NOMO-1 treated with dmso at 0.1 percent for 144 hours (cell line): ENCODE results near the gene ANKRD63.
A peak's percentile ranks its signal among the peaks of the same experiment; 100 is the strongest.

Source experiments
- DNase-seq: peaks from one replicate; lab custom pipeline; 2025; ENCODE audit not compliant: unreplicated experiment; lab: John Stamatoyannopoulos, UW

ANKRD63 gene, protein sequence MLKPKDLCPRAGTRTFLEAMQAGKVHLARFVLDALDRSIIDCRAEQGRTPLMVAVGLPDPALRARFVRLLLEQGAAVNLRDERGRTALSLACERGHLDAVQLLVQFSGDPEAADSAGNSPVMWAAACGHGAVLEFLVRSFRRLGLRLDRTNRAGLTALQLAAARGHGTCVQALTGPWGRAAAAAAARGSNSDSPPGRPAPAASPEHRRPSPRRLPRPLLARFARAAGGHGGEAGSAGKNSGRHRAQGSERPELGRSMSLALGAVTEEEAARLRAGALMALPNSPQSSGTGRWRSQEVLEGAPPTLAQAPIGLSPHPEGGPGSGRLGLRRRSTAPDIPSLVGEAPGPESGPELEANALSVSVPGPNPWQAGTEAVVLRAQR

DNA sequence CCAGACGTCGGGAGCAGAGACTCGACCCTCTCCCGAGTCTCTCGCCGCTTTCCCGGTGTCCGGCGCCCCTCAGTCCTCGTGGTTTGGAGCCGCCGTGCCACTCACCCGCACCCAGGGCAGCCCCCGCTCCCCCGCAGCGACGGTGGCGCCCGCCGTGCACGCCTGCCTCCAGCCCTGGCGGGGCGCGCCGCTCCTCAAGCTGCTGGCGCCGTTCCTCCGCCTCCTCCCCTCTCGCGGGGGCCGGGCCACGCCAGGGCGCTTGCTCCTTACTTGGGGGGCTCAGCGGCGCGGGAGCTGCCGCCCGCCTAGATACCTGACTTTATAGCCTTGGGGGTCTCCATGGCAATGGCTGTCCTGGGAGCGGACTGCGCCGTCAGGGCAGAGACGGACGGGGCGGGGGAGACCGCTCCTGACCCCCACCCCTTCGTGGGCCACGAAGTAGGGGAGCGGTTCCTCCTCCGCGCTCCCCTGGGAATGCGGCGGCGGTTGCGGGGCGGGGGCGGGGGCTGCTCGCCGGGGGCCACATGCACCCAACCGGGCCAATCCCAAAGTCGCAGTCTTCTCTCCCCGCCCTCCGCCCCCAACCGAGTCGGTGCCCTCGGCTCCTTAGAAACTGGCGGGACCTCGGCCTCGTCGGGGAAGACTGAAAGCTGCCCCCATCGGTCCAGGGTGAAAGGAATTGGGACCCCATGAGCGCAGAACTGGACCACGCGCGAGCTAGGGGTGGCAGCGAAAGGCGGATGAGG, at the start of gene ANKRD63:
ANKRD63 (minus strand) TSS at position 196 of the 746 bp plus-strand sequence. CDS start 478 bp downstream, outside the sequence.
- no peak for DNase-seq

DNA sequence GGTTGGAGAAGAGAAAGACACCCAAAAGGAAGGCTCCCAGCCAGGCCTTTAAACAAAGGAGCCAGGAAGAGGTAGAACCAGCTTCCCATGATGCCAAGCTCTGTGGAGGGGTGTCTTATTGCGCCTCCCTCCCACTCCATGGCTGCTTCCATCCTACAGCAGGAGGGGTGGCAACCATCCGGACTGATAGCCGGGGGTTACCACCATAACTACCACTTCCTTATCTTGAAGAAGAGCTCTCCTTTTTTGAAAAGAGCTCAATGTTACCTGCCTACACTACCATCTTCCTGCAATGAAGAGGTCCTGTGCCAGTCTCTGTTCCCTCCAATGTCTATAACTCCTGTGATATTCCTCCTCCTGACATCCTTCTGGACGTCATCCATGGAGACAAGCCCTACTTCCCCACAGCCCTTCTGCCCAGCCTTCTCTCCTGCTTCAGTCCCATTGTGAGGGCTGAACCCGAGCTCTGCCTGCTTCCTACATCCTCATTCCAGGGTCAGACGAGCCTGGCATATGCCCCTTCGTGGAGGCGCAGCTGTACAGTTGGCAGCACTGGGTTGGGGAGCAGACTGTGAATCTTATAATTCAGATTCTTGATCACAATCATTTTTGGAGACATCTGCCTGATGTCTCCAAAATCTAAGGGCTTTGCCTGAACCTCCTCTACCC, 49.4 kb upstream of the ANKRD63 start:
- DNase-seq: no peak

DNA sequence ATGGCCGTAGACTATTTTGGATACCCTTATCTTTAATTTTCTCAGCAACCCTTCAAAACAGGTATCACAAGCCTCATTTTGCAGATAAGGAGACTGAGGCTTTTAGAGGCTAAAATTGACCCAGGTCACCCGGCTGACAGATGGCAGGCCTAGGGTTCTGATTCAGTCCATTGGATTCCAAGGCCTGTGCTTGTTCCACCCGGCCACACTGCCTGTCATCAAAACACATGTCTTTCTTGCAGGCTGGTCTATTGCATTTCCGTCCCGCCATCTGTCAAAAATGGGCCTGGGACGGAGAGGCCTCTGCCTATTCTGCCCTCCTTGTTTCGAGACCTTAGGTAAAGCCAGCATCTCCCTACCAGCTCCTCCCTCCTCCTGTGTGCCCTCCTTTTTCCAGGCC, 48.8 kb upstream of the ANKRD63 start:
- DNase-seq: no peak

DNA sequence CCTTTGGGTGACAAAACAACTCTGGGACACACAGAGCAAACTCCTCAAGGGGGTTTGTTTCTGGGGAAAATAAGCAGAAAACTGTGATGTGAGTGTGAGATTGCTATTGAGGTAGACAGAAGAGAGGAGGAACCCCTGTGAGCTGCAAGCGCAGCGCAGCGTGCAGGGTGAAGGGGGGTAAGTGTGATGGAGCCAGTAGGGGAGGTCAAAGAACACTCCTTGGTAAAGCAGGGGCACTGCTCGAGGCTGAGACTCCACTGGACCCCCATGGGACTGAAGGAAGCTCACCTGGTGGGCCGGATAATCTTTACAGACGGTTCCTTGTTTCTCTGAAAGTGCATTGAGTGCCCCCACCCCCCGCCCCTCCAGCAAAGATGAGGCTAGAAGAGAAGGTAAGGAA, 48.2 kb upstream of the ANKRD63 start:
- no peak for DNase-seq

DNA sequence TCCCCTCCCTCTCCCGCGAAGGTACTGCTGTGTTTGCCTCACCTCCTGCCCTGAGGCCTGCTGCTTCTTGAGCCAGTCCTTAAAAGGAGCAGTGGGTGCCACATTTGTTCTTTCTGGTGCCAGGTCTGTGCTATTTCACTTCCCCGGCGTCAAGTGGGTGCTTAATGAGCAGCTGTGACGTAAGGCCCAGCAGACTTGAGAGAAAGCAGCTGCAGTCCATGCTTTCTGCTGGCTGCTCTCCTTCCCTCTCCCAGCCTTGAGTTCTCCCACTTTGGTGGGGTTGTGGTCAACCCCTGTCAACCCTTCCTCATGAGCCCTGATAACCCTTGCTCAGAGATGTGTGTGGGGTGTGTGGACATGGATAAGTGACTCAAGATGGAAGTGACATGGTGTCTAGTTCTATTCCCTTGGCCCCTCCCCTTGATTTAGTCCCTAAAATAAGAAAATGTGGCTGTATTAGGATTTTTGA, 47.5 kb upstream of the ANKRD63 start:
- DNase-seq: no peak

DNA sequence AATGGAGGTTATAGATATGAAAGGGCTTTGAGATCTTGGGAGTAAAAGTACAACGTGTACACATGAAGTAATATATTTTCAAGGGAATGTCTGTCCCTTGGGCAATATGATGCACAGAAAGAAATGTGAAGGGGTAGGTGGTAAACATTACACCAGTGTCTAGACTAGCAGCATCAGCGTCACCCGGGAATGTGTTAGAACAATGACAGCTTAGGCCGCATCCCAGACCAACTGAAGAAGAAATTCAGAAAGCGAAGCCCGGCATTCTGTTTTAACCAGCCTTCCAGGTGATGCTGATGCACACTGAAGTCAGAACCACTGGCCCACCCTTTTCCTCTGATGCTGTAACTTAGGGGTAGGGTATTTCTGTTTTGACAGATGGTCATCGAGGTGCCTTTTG, 46.9 kb upstream of the ANKRD63 start:
- DNase-seq: no peak

DNA sequence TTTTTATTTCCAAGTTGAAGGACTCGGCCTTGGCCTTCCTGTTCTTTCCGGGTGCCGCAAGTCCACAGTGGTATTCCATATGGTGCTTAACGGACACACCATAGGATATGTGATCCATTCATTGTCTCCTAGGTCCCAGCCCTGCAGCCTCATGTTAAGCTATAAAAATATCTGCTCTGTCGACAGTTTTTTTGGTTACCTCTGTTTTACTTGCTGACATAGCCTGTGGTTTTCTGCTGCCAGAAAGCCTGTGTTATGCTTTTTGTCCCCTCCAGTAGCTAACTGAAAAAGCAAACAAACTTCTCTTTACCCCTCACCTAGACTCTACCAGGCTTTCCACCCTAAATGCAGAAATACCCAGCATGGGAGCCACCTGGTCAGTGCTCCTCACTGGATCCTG, 45.9 kb upstream of the ANKRD63 start:
- DNase-seq: no peak

DNA sequence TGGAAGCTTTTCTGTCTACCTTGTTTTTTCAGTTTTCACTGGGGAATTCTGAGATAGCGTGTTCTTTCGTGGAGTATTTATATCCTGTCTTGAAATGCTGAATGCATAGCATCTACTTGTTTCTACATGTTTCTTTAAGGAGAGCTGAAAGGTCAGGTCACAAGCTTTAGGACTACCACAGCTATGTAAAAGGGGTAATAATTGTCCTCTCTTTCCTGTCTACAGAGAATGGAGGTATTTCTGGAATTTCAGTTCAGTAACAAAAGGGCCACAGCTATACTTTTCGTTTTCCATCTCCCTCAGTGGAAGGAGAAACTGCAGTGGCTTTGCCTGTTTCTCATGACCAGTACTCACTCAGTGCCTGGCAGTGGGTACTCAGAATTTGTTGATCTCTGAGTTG, 45.3 kb upstream of the ANKRD63 start:
- no peak for DNase-seq

DNA sequence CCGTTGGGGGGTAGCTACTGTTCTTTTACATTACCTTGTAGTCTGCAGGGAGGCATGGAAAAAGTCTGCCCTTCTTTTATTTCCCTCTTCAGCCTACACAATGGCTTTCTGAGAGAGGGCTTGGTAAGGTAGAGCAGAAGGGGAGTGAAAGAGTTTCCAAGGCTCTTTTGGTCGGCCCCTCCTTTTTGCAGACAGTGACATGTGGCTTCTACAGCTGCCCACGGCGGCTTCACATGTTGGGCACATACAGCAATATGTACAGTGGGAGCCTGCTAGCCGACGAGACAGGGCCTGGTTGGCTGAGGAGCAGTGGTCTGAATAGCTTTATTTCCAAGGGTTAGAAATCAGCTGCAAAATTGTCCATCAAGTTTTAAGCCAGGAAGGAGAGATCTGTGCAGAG, 44.6 kb upstream of the ANKRD63 start:
- no peak for DNase-seq

DNA sequence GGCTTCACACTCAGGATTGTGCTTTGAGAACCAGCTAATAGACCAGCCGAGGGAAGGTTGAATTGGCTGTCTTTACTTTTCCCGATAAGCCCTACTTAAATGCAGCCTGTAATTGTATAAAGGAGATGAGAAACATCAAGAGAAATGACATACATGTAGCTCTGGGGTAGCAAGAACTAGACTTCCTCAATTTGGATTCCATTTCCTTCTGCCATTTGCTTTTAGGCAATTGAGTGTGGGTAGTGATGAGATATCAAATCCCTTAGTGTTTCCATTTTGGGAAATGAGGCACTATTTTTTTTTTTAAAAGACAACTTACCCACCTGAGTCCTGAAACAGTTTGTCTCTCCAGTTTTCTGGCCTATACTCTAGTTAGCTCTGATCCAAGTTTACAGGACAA, 42.8 kb upstream of the ANKRD63 start:
- peak; percentile 14 for DNase-seq

DNA sequence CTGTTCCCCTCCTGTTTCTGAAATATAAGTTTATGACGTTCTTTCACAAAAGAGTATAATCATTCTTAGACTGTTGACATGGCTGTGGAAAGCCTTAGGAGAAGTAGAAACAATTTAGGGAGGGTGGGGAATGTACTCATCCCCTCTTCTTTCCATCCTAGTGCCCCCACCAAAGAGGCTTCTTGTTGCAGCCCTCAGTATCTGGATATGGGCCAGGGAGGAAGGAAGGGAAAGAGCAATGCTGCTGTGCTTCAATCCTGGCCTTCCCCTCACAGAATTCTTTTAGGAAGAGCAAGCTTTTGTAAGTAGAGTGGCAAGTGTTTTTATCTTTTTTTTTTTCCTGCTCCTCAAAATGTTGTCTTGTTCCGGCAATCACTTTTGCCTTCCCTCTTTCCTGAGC, 42.3 kb upstream of the ANKRD63 start:
- DNase-seq: no peak

DNA sequence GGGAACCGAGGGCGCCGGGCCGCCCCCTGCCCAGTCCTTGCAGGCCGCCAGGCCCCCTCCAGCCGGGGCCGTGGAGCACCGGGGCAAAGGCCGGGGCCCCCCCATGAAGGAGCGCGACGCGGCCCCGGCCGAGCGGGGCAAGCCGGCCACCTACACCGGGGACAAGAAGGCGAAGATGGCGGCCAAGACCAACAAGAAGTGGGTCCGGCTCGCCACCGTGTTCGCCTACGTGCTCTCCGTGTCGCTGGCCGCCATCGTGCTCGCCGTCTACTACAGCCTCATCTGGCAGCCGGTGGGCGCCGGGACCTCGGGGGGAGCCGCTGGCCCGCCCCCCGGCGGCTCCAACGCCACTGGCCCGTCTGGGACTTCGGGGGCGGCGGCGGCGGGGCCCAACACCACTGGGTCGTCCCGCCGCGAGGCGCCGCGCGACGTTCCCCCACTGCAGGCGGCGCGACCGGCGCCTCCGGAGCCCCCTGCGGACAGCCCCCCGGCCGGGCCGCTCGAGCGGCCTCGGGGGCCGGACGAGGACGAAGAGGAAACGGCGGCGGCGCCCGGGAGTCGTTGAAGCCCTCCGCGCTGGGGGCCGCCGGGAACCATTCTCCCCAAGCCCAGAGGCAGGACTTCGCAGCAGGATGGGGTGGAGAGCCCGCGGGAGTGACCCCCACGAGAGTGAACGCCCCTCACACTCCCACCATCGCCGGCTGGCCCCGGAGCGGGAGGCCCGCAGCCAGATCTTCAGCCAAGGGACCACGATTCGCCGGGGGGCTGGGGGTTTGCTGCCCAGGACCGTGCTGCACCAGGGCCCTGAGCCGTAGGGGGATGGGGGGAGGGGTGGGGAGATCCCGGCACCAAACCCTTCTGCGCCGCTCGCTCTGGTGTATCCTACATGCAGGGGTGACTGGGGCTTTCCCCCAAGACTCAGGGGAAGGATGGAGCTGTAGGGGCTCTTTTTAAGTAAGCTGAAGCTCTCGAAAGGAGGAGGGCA, 41.4 kb upstream of the ANKRD63 start:
- no peak for DNase-seq

DNA sequence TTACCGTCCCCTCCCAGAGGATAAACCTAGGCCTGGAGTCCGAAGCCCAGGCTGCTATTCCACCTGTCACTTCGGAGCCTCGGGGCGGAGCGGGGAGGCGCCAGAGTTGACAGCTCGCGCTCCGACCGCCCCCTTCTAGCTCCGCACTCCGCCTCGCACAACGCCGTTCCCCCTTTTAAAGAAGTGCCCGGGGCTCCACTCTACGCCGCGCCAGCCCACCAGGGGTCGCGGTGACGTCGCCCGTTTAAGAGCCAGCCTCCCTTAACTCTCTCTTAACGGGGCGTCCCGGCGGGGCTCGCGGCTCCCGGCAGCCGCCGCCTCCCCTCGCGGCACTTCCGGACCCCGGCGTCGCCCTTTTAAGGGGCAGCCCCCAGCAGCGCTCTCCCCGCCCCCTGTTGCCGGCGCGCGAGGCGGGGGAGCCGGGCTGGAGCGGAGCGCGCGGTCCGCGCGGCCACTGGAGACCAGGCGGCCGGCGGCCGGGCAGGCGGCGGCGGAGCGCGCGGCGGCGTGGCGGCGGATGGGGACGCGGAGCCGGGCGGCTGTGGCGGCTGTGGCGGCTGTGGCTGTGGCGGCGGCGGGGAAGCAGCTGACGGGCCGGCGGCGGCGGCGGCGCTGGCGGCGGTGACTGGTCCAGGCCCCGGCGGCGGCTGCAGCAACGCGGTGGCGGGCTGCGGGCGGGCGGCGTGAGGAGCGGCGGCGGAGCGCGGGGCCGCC, 40.5 kb upstream of the ANKRD63 start, which contains the start of gene INAFM2:
INAFM2 (plus strand) TSS at position 454 of the 714 bp plus-strand sequence. CDS start 364 bp downstream, outside the sequence.
- DNase-seq: peak; percentile 96

DNA sequence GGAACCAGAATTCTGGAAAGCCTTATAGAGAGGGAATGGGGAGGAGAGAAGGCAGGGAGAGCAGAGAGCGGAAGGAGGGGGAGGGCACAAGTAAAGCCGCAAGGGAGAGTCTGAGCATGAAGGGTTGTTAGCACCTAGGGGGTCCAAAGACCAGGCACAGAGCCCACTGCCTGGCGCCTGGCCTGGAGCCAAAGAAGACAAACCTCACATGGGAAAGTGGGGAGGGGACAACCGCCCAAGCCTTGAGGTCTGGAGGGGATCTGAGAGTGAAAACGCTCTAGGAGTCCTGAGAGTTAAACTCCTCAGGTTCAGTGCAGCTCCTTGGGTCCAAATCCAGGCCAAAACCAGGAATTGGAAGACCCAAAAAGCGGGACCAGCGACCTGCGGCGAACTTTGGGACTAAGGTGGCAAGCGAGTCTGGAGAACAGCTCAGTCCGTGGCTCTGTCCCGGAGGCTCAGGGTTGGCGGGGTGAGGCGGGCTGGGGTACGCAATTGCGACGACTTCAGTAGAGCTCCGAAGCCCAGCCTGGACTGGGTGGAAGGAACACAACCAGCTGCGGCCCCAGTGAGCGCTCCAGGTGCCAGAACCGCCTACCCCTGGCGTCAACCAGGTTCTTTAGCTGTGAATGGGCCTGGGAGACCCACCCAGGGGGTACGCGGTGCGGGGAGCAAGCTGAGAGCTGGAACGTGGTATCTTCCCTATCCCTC, 39.8 kb upstream of the ANKRD63 start:
- no peak for DNase-seq

DNA sequence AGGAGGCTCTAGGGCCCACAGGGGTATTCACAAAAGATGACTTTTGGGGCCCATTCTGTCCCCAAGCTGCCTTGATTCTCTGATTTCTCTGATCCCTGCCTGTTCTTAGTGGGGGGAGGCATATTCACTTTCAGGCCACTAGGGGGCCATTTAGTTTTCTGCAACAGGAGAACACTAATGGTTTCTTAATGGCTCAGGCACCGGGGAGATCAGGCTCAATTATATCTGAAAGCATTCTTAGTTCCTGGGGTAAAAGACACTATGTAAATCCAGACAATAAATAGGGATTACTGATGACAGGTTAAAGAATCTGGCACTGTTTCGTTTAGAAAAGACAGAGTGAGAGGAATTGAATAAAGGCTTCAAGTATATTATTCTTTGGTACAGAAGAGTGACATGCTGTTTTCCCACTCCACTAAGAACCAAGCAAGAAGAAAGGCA, 38.1 kb upstream of the ANKRD63 start:
- peak; percentile 11 for DNase-seq

DNA sequence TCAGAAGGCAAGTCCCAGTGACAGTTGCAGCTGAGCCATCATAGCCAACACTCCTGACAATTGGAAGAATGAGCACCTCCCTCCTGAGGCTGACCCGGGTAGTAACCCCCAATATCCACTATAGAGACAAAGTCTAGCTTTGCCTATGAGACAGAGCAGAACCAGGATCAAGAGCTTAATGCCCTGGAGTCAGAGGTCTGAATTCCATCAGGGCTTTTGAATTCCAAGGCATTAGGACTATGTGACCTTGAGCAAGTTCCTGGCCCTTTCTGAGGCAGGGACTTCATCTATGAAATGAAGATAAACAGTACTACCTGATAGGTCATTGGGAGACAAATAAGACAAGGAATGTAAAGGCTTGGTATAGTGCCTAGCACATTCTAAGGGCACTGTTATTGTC, 37.5 kb upstream of the ANKRD63 start:
- DNase-seq: no peak

DNA sequence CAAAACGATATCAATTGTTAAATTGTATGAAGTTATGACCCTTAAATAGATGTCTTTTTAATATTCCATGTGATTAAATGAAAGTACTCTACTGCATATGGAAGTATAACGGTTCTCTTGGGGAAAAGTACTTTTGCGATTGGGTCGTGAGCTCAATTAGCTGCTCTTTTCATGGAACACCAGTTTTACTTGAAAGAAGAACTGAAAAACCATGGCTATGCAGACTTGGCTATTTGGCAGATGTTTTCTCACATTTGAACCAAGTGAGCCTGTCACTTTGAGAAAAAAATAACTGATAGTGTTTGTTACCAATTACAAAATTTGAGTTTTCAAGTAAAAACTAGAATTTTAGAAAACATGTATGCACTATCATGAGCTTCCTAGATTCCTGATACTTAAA, 34.7 kb upstream of the ANKRD63 start:
- no peak for DNase-seq

DNA sequence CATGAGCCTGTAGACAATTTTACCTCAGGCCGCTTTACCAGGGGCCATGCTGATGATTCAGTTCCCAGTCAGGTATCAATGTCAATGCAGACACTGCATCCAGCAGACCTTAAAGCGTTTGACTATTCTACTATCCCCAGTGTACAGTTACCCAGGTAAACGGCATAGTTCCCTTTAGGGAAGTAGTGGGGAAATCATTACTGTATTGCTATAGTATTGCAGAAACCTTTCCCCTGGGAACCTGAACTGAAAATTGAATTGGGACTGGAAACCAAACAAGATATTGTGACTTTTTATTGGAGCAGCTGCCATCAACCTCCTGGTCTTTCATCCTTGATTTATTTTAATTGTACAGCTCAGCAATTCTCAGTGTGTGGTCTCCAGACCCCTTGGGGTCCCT, 34.1 kb upstream of the ANKRD63 start:
- DNase-seq: no peak

DNA sequence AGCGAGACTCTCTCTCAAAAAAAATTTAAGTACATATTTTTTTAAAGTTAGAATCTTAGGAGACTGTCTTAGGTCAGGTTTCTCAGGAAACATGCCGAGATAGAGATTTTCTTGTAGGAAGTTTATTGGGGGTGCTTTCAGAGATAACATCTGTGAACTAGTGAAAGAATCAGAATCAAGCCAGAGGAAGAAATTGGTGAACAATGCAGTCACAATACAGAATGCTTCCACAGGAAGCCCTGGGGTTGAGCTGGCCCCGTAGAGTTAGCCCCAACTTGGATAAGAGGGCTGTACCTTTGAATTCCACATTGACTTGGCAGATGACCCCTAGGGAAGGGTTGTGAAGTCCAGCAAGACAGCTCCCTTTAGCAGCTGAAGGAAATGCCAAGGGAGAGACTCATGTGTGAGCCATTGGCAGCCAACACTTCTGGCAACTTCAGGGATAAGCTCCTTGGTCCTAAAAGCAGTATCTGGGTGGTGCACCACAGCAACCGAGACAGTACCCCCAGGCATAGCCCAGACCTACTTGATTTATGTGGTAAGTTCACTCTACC, 31.9 kb upstream of the ANKRD63 start:
- no peak for DNase-seq
